Measurements from ENCODE around the gene FPGS.

GRCh38 chr9:127841087-127841835 is 38.6 kb downstream of the FPGS start:
- TF ChIP-seq CTCF (optimal IDR thresholded peaks at IDR 0.05 in 1 of 3, IDR thresholded peaks at IDR 0.05 in 1 of 3, conservative IDR thresholded peaks at IDR 0.05 in 1 of 3; ENCODE audit: extremely low read depth in 1 of 3, insufficient read depth in 2 of 3, low read length in 3 of 3) = no peak
- TF ChIP-seq EZH2 (IDR thresholded peaks at IDR 0.05; ENCODE audit: low read length) = no peak
